ENCODE results near the gene BHLHE23.

BHLHE23 gene

DNA sequence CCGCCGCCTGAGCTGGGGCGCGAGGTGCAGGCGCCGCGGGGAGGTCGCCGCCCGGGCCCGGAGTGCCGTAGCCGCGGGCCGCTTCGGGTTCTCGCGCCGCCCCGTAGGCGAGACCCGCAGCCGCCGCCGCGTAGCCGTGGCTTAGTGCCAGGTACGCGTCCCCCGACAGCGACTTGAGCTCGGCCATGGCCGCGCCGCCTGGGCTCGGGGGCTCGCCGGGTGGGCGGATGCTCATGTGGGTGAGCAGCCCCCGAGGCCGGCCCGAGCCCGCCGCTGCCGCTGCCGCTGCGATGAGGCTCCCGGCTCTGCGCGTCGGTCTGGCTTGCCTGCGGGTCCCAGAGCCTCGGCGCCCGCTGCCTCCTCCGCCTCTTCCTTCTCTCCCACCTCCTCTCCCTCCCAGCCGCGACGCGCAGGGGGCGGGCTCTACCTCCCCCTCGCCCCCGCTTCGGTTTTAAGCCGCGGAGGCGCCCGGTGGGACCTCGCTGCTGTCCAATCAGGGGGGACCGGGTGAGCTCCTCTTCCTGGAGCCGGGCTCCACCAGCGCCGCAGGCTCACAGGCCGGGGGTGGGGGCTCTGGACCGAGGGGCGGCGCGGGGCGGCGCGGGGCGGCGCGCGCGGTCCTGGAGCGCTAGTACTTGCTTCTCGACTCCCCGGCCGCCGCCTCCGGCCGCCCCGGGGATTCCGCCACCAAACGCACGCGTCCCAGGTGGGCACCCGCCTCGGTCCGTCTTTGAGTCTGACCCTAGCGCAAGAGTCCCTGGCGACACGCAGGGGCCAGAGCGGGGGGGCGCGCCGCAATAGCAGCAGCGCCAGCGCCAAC is at the start of gene BHLHE23:
Gene BHLHE23, minus strand, starts transcription at position 425 of the 820 bp plus-strand sequence. Its CDS starts 190 bp downstream, at position 235.
- H3K4me3 ChIP-seq (replicated peaks; ENCODE audit: low read depth, low read length), result no peak within 1 kb of the TSS
- DNase-seq (ENCODE audit: low read depth), result no peak
- TF ChIP-seq, protein P1, sequence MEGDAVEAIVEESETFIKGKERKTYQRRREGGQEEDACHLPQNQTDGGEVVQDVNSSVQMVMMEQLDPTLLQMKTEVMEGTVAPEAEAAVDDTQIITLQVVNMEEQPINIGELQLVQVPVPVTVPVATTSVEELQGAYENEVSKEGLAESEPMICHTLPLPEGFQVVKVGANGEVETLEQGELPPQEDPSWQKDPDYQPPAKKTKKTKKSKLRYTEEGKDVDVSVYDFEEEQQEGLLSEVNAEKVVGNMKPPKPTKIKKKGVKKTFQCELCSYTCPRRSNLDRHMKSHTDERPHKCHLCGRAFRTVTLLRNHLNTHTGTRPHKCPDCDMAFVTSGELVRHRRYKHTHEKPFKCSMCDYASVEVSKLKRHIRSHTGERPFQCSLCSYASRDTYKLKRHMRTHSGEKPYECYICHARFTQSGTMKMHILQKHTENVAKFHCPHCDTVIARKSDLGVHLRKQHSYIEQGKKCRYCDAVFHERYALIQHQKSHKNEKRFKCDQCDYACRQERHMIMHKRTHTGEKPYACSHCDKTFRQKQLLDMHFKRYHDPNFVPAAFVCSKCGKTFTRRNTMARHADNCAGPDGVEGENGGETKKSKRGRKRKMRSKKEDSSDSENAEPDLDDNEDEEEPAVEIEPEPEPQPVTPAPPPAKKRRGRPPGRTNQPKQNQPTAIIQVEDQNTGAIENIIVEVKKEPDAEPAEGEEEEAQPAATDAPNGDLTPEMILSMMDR (IDR thresholded peaks at IDR 0.05; ENCODE audit: low read length, missing control alignments), result no peak

DNA sequence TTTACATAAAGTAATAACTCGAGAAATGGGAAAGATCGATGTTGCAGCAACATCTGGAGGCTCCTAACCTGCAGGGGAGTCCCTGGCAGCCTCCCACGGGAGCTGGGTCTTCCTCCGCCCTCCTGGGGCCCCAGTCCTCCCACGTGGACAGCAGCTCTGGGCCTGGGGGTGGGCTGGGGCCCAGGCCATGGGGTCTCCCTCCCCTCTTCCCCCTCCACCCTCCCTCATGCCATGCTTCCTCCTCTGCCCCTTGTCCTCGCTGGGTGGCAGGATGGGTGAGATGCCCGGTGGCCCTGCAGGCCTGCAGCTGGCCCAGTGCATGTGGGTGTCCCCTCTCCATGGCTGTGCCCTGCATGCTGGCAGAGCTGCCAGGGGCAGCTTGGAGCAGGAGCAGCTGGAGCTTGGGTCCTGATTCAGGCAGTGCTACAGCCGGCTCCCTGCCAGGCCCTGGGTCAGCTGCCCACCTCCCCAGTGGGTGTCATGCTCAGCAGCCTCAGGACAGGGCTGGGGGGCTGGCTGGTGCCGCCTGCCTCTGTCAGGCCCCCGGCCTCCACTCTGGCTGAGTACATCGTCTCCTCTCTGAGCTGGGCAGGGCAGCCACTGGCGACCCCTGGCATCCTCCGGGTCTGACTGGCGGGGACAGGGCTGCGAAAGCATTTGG is 48.9 kb upstream of the BHLHE23 start:
- no peak overlapping the region for H3K4me3 ChIP-seq (replicated peaks; ENCODE audit: low read depth, low read length)

DNA sequence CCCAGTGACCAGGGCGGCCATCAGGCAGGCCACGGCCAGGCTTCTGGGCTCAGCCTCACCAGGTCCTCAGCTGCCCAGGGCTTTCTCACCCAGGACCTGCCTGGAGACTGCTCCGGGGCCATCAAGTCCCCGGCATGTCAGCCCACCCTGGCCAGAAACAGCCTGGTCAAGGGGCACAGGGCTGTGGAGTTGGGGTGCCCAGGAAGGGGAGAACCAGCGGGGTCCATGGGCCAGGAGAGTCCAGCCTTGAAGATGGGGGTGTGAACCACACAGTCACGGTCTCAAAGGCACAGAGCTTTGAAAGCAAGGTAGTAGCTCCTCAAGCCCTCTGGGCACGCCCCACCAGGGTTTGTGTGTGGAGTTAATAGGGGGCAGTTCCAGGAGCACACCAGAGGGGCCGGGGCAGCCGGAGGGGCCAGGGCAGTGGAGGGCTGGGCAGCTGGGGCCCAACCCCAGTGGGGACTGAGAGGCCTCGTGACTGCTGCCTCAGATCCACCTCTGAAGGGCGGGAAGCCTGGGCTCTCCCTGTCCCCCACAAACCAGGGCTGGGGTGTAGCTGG is 48.0 kb upstream of the BHLHE23 start:
- TF ChIP-seq, protein P1 (IDR thresholded peaks at IDR 0.05; ENCODE audit: low read length, missing control alignments), result no peak
- no peak overlapping the region for H3K4me3 ChIP-seq (replicated peaks; ENCODE audit: low read depth, low read length)
- no peak for DNase-seq (ENCODE audit: low read depth)

More for the DNA sequence above, 48.9 kb upstream of the BHLHE23 start:
- TF ChIP-seq, protein P1 (IDR thresholded peaks at IDR 0.05; ENCODE audit: low read length, missing control alignments), result no peak
- no peak for DNase-seq (ENCODE audit: low read depth)

DNA sequence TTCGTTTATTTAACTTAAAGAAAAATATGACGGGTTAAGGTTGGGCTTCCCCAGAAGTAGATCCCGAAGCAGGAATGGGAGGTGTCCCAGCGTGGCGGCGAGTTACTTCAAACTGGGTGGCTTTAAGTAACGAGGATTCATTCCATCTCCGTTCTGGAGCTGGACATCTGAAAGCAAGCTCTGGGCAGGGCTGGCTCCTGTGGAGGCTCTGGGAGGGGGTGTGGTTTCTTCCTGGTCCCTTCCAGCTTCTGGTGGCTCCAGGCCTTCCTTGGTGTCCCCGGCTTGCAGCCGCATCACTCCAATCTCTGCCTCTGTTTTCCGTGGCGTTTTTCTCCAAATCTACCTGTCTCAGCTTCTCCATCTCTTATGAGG is 47.3 kb upstream of the BHLHE23 start:
- TF ChIP-seq, protein P1 (IDR thresholded peaks at IDR 0.05; ENCODE audit: low read length, missing control alignments), result no peak
- no peak for DNase-seq (ENCODE audit: low read depth)
- no peak overlapping the region for H3K4me3 ChIP-seq (replicated peaks; ENCODE audit: low read depth, low read length)

DNA sequence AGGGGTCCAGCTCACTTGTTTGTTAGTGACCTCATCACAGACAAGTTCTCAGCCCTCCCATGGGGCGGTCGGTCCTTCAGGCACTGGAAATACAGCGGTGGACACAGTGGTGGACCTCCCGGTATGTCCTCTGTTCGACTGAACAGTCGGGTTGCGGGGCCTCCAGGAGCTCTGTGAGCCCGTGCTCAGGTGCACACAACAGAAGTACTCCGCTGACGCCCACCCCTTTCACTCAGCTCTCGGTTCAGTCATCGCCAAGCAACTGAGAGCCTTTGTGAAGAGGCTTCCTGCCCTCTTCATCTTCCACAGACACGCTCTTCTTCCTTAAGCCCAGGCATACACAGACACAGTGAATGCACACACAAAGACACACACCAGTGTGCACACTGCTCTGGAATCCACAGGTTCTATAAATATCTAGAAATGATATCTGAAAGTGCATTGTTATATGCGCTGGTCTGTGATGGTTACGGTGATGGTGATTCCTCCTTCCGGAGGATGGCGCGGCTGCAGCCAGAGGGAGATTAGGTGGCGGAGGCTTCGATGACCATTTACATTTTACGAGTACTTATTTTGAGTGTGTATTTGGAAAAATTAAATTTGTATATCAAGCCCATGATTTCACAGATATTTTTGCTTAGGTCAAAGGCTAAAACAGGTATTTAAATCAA is 46.8 kb upstream of the BHLHE23 start:
- no peak for DNase-seq (ENCODE audit: low read depth)
- TF ChIP-seq, protein P1 (IDR thresholded peaks at IDR 0.05; ENCODE audit: low read length, missing control alignments), result no peak
- H3K4me3 ChIP-seq (replicated peaks; ENCODE audit: low read depth, low read length), result no peak overlapping the region

DNA sequence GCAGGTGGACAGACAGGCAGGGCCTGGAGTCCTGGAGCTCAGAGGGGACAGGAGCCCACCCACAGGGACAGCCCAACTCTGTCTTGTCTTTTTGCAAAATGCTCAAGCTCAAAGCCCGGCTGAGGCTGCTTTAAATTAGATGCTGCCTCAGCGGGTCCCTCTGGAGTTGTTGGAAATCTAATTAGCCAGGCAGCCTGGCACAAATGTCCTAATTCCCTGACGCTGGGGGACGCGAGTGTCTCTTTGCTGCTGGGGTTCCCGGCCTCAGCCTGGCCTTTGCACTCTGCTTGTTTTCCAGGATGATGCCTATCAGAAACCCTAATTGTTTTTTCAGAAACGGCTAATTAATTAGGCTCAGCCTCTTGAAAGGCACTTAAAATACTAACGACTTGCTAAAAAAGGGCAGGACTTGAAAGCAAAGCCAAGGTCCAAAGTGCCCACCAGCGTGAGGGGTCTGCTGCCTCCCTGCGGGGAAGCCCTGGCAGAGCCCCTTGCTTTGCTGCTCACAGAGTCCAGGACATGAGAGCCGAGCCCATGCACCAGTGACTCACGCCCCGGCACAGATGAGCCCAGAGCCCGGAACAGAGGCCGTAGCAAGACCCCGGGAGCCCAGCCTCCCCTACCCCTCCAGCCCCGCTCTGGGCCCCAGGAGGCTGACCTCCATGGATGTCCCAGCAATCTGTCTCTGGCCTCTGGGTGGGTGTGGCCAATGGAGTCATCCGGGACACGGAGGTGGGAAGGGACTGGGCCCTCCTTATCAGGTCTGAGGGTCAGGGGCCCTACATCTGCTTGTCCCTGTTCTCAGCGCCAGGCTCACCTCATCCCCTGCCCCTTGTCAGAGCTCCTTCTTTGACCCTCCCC is 46.0 kb upstream of the BHLHE23 start:
- TF ChIP-seq, protein P1 (IDR thresholded peaks at IDR 0.05; ENCODE audit: low read length, missing control alignments), result no peak
- no peak for DNase-seq (ENCODE audit: low read depth)
- no peak overlapping the region for H3K4me3 ChIP-seq (replicated peaks; ENCODE audit: low read depth, low read length)

Data from fibroblast of pulmonary artery (primary cell).